HG03439 (cell line): ENCODE measurements around the gene ZCCHC2.

Source experiments
- ATAC-seq: cut with Tn5 transposase; IDR thresholded peaks from one replicate; pipeline ENCODE4 v1.9.1; 2021; ENCODE audit warnings: mild to moderate bottlenecking, moderate library complexity; ENCODE audit not compliant: unreplicated experiment

ZCCHC2 gene

GRCh38 chr18:62605685-62606084 lies 82.9 kb downstream of the ZCCHC2 start:
- ATAC-seq: no peak

DNA sequence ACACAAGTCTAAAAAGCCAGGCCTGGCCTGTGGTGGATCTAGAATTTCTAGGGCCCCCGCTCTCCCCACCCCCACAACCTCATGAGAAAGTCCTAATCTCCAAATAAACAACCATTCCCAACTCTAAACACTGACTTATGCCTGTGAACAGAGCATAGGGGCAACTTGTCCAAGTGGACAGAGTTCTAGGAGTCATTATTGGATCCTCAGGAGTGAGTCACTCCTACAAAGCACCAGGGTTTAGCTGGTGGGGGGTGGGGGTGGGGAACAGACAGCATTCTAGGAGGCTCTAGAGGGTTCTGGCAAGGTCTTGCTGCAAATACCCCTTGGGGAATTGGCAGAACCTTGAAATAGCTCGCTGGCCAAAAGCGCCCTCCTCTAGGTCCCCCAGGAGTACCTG lies 83.3 kb downstream of the ZCCHC2 start:
- no peak for ATAC-seq

DNA sequence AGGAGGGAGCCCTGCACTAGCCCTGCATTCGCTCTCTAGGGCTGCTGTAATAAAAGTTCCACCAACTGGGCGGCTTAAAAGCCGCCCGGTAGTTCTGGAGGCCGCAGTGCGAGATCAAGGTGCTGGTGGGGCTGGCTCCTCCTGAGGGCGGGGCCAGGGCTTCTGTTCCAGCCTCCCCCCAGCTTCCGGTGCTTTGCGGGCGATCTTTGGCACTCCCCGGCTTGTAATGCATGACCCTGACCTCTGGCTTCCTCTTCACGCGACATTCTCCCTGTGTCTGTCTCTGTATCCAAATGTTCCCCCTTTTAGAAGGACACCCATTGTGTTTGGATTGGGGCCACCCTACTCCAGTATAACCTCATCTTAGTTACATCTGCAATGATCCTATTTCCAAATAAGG lies 84.5 kb downstream of the ZCCHC2 start:
- ATAC-seq: no peak

- ATAC-seq: no peak
These were observed 85.0 kb downstream of the ZCCHC2 start for GRCh38 chr18:62607708-62608428.

GRCh38 chr18:62609764-62610163 lies 86.9 kb downstream of the ZCCHC2 start:
- ATAC-seq: no peak

- no peak for ATAC-seq
These were observed 87.5 kb downstream of the ZCCHC2 start for GRCh38 chr18:62610351-62610700.

DNA sequence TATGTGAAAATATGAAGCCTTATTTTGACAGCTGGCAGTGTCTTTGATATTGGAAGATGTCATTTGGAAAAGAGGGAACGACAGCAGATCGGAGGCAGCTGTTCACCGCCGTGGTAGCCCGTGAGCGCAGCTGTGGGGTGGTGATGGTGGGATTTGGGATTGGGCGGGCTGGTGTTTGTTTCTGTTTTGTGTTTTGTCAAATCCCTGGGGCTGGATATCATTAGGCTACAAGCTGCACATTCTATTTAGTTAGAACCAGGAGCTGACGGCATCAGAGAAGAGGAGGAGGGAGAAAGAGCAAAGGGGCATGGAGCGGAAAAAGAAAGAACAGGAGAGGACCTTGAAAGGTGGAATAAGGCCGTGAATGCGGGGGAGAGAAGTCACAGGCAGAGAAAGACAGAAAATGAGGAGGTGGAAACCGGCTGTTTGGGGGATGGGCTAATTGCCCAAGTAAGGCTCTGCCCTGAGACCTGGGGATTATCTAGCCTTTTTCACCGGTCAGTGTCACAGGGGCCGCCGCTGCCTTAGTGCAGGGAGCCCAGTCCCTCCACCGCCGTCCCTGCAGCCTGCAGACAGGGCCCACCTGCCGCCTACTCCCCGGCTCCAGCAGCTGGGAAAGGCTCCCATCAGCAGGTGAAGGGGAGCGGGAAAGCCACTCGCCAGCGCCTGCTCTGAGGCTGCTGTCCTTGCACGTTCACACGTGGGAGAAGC lies 88.0 kb downstream of the ZCCHC2 start:
- no peak for ATAC-seq

DNA sequence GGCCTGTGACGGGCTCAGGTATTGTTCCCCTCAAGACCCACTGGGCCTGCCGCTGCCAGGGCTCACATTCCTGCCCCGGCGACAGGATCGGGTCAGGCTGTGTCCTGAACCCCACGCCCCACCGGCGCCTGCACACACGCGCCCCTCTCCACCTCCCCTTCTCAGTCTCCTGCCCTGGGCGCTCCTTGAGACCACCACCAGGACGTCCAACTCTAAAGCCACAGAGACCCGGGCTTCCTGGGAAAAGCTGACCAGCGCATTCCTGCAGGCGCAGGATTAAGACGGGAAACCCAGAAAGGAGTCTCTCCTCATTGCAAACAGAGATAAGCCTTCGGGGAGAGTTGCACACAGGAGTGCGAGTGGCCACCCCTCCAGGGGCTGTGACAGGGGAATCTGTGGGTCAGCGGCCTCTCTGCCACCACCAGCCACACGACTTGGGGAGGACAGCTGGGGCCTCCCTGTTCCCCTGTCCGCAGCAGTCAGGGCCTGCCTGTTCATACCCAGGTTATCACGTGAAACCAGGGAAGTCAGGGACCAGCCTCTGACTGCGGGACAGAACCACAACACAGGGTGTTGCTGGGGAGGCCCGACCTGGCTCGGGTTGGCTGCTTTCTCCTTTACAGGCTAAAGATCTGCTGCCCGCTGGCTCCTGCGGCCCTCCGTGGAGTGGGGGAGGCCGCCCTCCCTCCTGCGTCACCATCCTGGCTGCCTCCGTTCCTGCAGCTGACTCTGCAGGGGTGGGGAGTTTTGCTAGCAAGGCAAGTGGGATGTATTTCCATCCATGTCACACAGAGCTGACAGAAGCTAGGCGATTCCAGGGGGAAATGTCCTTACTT lies 88.8 kb downstream of the ZCCHC2 start:
- no peak for ATAC-seq

GRCh38 chr18:62612289-62612645 lies 89.4 kb downstream of the ZCCHC2 start:
- no peak for ATAC-seq

GRCh38 chr18:62612776-62613175 lies 90.0 kb downstream of the ZCCHC2 start:
- ATAC-seq: no peak

DNA sequence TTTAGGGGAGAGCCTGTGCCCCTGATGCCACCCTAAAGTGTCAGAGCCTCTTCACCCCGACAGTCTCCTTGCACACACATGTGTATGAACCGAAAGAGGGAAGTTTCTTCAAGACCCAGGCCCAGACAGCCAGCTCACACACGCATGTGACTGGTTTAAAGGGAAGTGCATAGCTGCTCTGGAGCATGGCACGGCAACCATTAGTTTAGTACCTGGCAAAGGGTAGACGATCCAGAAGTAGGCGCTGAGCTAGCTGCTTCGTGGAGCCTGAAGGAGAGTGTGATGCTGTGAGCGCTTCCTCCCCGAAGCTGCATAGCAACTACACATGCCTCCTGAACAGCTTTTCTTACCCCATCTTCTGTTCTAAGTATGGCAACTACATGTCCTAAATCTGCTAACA lies 91.7 kb downstream of the ZCCHC2 start:
- no peak for ATAC-seq

DNA sequence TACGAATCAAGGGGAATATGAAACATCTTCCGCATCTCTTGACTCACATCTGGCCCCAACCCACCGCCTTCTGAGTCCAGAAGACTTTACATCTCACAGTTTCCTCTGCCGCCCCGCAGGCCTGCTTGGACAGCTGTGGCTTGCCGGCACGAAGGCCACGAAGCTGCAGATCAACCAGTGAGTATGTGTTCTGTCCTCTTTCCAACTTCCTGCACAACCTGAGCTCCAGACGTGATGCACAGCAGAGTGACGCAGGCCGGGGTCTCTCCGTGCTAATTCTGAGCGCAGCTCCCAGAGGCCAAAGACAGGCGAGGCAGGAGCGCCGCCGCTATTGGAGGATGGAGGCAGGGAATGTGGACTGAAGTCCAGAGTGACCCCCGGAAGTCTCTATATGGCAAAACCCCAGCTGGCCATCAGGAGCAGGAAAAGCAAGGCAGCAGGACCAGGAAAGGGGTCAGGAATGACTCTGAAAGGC lies 93.5 kb downstream of the ZCCHC2 start:
- ATAC-seq: no peak

GRCh38 chr18:62617793-62618591 lies 95.2 kb downstream of the ZCCHC2 start:
- no peak for ATAC-seq

DNA sequence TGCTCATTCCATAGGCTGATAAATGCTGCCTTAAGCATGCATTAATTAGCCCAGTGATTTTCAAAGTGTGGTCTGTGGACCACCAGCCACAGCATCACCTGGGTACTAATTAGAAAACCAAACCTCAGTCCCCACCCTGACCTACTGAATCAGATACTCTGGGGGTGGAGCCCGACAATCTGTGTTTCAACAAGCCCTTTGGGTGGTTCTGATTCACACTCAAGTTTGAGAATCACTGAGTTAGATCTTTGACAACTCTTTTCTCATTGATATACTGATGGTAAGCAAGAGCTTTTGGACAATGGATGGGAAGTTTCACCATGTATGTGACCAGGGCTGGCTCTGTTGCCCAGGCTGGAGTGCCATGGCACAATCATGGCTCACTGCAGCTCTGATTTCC lies 95.9 kb downstream of the ZCCHC2 start:
- no peak for ATAC-seq

GRCh38 chr18:62621546-62621945 lies 98.7 kb downstream of the ZCCHC2 start:
- ATAC-seq: no peak

- no peak for ATAC-seq
These were observed 102.2 kb downstream of the ZCCHC2 start for GRCh38 chr18:62625019-62625418.
